SIG-M5 treated with dmso at 0.1 percent for 504 hours (cell line): ENCODE data around the gene BRIX1.
"Not testable (repeated sequence)": the region's sequence is repeated elsewhere in the genome, so short reads cannot be mapped to it uniquely, and the experiment has no call there.

ENCODE experiments used
- DNase-seq: peaks from one replicate; lab custom pipeline; 2025; ENCODE audit not compliant: unreplicated experiment; lab: John Stamatoyannopoulos, UW

The BRIX1 gene

DNA sequence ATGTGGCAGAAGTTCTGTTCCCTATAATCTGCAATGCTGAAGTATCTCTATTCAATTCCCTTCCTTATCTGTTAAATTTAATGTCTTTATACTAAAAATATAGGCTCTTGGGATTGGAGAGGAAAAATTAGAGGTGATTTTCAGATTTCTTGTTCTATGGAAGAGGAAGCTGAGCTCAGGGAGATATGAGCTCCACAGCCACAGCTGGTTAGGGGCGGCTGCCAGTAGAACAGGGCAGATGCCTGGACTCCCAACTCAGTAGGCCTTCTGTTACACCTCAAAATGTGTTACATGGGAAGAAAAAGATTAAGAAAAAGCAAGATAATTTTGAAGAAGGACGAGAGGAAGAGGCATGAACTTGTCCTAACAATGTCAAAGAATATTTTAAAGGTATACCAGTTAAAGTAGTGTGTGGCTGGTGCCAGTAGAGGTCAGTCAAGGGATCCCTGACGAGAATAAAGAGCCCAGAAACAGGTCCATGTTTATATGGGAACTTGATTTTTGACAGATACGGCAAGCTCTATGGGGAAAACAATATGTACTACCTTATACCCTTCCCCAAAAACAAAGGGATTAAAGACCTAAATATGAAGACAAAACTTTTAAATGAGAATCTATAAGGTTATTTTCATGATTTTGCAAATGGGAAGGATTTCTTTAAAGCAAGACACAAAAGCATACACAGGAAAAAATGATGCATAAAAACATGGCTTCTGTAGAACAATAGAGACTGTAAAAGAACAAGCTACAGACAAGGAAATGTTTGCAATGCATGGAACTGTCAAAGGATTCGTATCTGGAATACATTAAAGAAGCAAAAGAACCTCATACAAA is 42.6 kb downstream of the BRIX1 start:
- DNase-seq, result peak; percentile 40

DNA sequence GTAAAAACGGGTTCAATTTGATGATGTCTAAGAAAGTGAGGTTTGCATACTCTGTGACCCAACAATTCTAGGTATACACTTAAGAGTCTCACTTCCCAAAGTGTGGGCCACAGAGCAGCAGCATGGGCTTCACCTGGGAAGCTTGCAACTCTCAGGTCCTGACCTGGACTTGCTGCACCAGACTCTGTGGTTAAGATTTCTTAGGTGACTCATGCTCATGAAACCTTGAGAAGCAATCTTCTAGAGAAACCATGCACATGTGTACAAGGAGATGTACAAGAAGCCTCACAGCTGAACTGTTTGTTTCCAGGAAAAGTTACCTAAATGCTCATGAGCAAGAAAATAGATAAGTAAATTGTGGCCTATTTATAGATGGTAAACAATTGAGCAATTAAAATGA is 43.8 kb downstream of the BRIX1 start:
- peak; percentile 2 for DNase-seq

DNA sequence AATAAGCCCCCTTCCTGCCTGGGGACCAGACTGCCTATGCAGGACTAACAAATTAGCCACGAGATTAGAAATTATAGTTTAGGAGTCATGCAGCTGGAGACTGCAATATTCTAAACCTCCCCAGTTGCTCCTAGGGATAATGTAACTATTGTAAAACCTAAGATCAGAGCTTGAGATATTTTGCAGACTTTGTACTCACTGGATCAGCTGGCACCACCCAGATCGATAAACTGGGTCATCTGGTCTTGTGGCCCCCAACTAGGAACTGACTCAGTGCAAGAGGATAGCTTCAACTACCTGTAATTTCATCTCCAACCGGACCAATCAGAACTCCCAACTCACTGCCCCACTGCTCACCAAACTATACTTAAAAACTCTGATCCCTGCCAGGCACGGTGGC is 52.0 kb downstream of the BRIX1 start:
- DNase-seq, result no peak

DNA sequence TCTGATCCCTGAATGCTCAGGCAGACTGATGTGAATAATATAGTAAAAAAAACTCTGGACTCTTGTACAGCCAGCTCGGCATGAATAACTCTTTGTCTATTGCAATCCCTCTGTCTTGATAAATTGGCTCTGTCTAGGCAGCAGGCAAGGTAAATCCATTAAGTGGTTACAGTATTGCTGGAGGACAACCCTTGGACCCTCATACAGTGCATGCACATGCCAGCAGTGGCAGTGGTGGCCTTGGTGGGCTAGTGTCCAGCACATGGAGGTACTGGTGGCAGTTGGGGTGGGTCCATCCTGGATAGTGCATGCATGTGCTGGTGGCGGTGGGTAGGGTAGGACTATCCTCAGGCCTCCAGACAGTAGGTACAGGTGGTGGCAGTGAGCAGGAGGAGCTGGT is 52.7 kb downstream of the BRIX1 start:
- DNase-seq, result no peak

GRCh38 chr5:34970552-34970951 is 55.0 kb downstream of the BRIX1 start:
- no peak for DNase-seq

GRCh38 chr5:34971655-34972054 is 56.1 kb downstream of the BRIX1 start:
- DNase-seq, result not testable (repeated sequence)
